Measurements from ENCODE around the gene IL22RA2.

GRCh38 chr6:137219664-137220252, 46.3 kb upstream of the IL22RA2 start:
- TF ChIP-seq EZH2 (IDR thresholded peaks at IDR 0.05; ENCODE audit: insufficient read depth, poor library complexity, severe bottlenecking) (no peak), EZH2phosphoT487 (IDR thresholded peaks at IDR 0.05; ENCODE audit: insufficient read depth, low read depth) (no peak)
